ENCODE measurements around the gene KLHL15.

The KLHL15 gene

GRCh38 chrX:23945206-23945605 is 81.8 kb downstream of the KLHL15 start:
- DNase-seq = no peak

GRCh38 chrX:23944234-23944633 is 82.8 kb downstream of the KLHL15 start:
- no peak for DNase-seq

- DNase-seq = no peak
These were observed 87.8 kb downstream of the KLHL15 start for GRCh38 chrX:23939203-23939602.

GRCh38 chrX:23938690-23939089 is 88.3 kb downstream of the KLHL15 start:
- DNase-seq = no peak

GRCh38 chrX:23937100-23937499 is 89.9 kb downstream of the KLHL15 start:
- no peak for DNase-seq

- no peak for DNase-seq
These were observed 90.8 kb downstream of the KLHL15 start for GRCh38 chrX:23936180-23936579.

- DNase-seq = no peak
These were observed 91.9 kb downstream of the KLHL15 start for GRCh38 chrX:23935106-23935505.

All from NCI-H2107 (cell line).